Measurements from ENCODE around the gene SMIM9.

GRCh38 chrX:154793084-154793795 lies 41.2 kb downstream of the SMIM9 start:
- TF ChIP-seq, protein P1, sequence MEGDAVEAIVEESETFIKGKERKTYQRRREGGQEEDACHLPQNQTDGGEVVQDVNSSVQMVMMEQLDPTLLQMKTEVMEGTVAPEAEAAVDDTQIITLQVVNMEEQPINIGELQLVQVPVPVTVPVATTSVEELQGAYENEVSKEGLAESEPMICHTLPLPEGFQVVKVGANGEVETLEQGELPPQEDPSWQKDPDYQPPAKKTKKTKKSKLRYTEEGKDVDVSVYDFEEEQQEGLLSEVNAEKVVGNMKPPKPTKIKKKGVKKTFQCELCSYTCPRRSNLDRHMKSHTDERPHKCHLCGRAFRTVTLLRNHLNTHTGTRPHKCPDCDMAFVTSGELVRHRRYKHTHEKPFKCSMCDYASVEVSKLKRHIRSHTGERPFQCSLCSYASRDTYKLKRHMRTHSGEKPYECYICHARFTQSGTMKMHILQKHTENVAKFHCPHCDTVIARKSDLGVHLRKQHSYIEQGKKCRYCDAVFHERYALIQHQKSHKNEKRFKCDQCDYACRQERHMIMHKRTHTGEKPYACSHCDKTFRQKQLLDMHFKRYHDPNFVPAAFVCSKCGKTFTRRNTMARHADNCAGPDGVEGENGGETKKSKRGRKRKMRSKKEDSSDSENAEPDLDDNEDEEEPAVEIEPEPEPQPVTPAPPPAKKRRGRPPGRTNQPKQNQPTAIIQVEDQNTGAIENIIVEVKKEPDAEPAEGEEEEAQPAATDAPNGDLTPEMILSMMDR (IDR thresholded peaks at IDR 0.05): no peak
- TF ChIP-seq EZH2phosphoT487 (IDR thresholded peaks at IDR 0.05): no peak
